GM19328 (cell line): Measurements from ENCODE around the gene MT1E.
"Not testable (repeated sequence)": the region's sequence is repeated elsewhere in the genome, so short reads cannot be mapped to it uniquely, and the experiment has no call there.

ENCODE experiments used
- ATAC-seq: cut with Tn5 transposase; IDR thresholded peaks from one replicate; pipeline ENCODE4 v1.9.1; 2021; ENCODE audit warnings: mild to moderate bottlenecking, moderate library complexity; ENCODE audit not compliant: unreplicated experiment

The MT1E gene

GRCh38 chr16:56669840-56670619 is 44.4 kb downstream of the MT1E start:
- no peak for ATAC-seq

DNA sequence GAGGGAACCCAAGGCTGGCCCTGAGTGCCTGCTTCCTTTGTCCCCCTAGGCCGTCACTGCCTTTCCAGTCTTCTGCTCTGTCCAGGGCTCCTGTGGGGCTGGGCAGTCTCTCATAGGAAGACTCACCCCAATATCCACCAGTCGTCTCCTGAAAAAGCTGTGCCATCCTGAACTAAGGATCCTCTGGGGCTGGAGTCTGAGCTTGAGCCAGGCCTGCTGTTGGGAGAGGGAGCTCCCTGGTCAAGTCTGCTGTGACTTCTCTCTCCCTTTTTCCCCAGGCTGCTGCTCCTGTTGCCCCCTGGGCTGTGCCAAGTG is 45.0 kb downstream of the MT1E start:
- no peak for ATAC-seq

- ATAC-seq: not testable (repeated sequence)
These were observed 46.1 kb downstream of the MT1E start for GRCh38 chr16:56671691-56672090.

- ATAC-seq: not testable (repeated sequence)
These were observed 46.6 kb downstream of the MT1E start for GRCh38 chr16:56672171-56672570.

DNA sequence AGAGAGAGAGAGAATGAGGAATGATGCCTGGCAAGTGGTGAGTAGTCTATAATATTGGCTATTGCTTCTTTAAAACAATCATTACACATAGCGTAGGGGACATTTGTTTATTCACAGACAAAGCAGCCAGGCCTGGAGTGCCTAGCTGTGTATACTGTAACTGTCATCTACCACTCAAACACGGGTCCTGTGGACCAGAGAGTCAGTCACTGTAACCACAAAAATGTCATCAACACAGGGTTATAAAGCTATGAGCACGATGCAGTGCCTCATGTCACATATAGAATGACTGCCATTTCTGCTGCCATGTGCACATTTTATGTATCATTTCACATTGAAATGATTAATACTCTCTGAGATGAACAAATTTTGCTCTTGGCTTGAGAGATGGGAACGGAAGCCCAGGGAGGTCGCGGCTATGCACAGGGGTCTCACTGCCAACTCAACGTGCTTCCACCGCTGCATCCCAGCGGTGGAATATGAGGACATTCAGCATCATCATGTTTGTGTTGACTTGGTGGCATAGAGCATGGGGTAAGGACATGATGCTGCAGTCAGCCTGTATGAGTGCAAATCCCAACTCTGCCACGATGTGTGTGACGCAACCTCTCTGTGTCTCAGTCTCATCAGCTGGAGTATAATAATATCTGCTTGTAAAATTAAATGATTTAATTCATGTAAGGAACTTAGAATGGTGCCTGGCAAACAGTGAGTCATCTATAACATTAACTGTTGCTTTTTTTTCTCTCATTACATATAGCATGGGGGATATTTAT is 47.4 kb downstream of the MT1E start:
- no peak for ATAC-seq

GRCh38 chr16:56673921-56674320 is 48.3 kb downstream of the MT1E start:
- no peak for ATAC-seq

DNA sequence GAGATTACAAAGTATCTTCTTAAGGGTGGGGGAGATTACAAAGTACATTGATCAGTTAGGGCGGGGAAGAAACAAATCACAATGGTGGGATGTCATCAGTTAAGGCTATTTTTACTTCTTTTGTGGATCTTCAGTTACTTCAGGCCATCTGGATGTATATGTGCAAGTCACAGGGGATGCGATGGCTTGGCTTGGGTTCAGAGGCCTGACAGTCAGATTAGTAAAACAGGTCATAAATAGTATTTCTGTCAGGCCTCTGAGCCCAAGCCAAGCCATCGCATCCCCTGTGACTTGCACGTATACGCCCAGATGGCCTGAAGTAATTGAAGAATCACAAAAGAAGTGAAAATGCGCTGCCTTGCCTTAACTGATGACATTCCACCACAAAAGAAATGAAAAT is 49.0 kb downstream of the MT1E start:
- ATAC-seq: not testable (repeated sequence)

DNA sequence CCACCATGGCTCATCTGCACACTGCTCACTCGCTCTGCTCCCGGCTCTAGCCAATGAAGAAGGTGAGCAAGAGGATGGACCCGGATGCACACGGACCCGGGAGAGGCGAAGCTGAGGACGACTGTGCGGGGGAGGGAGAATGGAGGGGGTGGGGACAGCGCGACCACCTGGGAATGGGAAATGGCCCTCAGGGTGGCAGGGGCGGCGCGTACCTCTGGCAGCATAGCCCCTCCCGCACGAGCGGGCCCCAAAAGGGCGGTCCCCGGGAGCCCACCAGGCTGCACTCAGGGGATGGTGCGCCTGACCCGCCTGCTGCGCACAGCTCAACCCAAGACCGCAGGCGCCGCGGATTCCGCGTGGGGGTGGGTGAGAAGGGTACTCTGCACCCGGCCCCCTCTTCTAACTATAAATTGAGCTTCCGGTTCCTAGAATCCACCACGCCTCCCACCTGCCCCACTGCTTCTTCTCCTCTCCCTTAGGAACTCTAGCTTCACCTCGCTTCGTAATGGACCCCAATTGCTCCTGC is 50.2 kb downstream of the MT1E start:
- no peak for ATAC-seq
